H9 (cell line): ENCODE measurements around the gene DCLRE1A. TPM values are rescaled to one million over a fixed set of nuclear protein-coding genes. Genes with fewer than 3 reads are reported as not detected.

Experiments
- DNase-seq: peaks from one replicate; pipeline ENCODE4 v3.0.0-alpha.2; 2017
- H2AFZ ChIP-seq: one replicate; pipeline ENCODE4 v1.6.1; 2013; ENCODE audit warnings: mild to moderate bottlenecking, low read length, control low read depth, moderate library complexity
- H2AK5ac ChIP-seq: 2 replicates; pipeline ENCODE4 v1.6.1; 2013; ENCODE audit warnings: low read length, control low read depth, mixed read lengths; ENCODE audit not compliant: insufficient read length
- H2BK120ac ChIP-seq: one replicate; pipeline ENCODE4 v1.6.1; 2013; ENCODE audit warnings: low read depth, mild to moderate bottlenecking, low read length, control low read depth, inconsistent platforms; ENCODE audit not compliant: poor library complexity, severe bottlenecking
- H2BK12ac ChIP-seq: 2 replicates; pipeline ENCODE4 v1.6.1; 2013; ENCODE audit warnings: low read length, control low read depth, mixed read lengths, low read depth; ENCODE audit not compliant: insufficient read length
- H2BK15ac ChIP-seq: 2 replicates; pipeline ENCODE4 v1.6.1; 2013; ENCODE audit warnings: low read depth, low read length, control low read depth
- H2BK20ac ChIP-seq: one replicate; pipeline ENCODE4 v1.6.1; 2013; ENCODE audit warnings: low read depth, mild to moderate bottlenecking, low read length, control low read depth, inconsistent platforms; ENCODE audit not compliant: poor library complexity, severe bottlenecking
- H2BK5ac ChIP-seq: 2 replicates; pipeline ENCODE4 v1.6.1; 2013; ENCODE audit warnings: low read length, control low read depth, mixed read lengths; ENCODE audit not compliant: insufficient read length
- H3K14ac ChIP-seq: 2 replicates; pipeline ENCODE4 v1.6.1; 2013; ENCODE audit warnings: low read length, control low read depth; ENCODE audit not compliant: insufficient read depth
- H3K18ac ChIP-seq: 2 replicates; pipeline ENCODE4 v1.6.1; 2013; ENCODE audit warnings: low read depth, mild to moderate bottlenecking, mixed read lengths, low read length, control low read depth; ENCODE audit not compliant: insufficient read length
- H3K23ac ChIP-seq: 2 replicates; pipeline ENCODE4 v1.6.1; 2013; ENCODE audit warnings: low read length, control low read depth, mixed read lengths, low read depth; ENCODE audit not compliant: insufficient read length
- H3K23me2 ChIP-seq: 2 replicates; pipeline ENCODE4 v1.6.1; 2013; ENCODE audit warnings: low read depth, mild to moderate bottlenecking, mixed read lengths, low read length, control low read depth; ENCODE audit not compliant: insufficient read length, poor library complexity, severe bottlenecking
- H3K27ac ChIP-seq: 2 replicates; pipeline ENCODE4 v1.5.1; 2013; ENCODE audit warnings: low read length, control low read depth, mixed read lengths, low read depth; ENCODE audit not compliant: insufficient read length
- H3K27me3 ChIP-seq: 2 replicates; pipeline ENCODE4 v1.6.1; 2013; ENCODE audit warnings: low read length, control low read depth, inconsistent platforms; ENCODE audit not compliant: insufficient read depth
- H3K4ac ChIP-seq: 2 replicates; pipeline ENCODE4 v1.6.1; 2013; ENCODE audit warnings: low read depth, mild to moderate bottlenecking, control low read depth, inconsistent platforms, low read length, moderate library complexity
- H3K4me1 ChIP-seq: 2 replicates; pipeline ENCODE4 v1.6.1; 2013; ENCODE audit warnings: low read length, control low read depth, inconsistent platforms; ENCODE audit not compliant: insufficient read depth
- H3K4me2 ChIP-seq: 2 replicates; pipeline ENCODE4 v1.6.1; 2013; ENCODE audit warnings: low read length, control low read depth, mixed read lengths; ENCODE audit not compliant: insufficient read length, insufficient read depth
- H3K56ac ChIP-seq: 2 replicates; pipeline ENCODE4 v1.6.1; 2013; ENCODE audit warnings: low read depth, mild to moderate bottlenecking, mixed read lengths, low read length, control low read depth; ENCODE audit not compliant: insufficient read length
- H3K79me1 ChIP-seq: 2 replicates; pipeline ENCODE4 v1.6.1; 2013; ENCODE audit warnings: low read depth, mild to moderate bottlenecking, moderate library complexity, low read length, control low read depth, inconsistent platforms; ENCODE audit not compliant: insufficient read depth, poor library complexity, severe bottlenecking
- H3K79me2 ChIP-seq: 2 replicates; pipeline ENCODE4 v1.6.1; 2013; ENCODE audit warnings: low read length, control low read depth, inconsistent platforms; ENCODE audit not compliant: insufficient read depth
- H3K9ac ChIP-seq: 2 replicates; pipeline ENCODE4 v1.6.1; 2013; ENCODE audit warnings: low read length, control low read depth, mixed read lengths; ENCODE audit not compliant: insufficient read length; ENCODE audit errors: extremely low read depth
- H3K9me3 ChIP-seq: one replicate; pipeline ENCODE4 v1.6.1; 2013; ENCODE audit warnings: low read depth, low read length, inconsistent platforms; ENCODE audit not compliant: control insufficient read depth
- H3T11ph ChIP-seq: one replicate; pipeline ENCODE4 v1.6.1; 2013; ENCODE audit warnings: mild to moderate bottlenecking, low read length, control low read depth, inconsistent platforms
- H4K20me1 ChIP-seq: one replicate; pipeline ENCODE4 v1.6.1; 2013; ENCODE audit not compliant: control insufficient read depth, insufficient read length, insufficient read depth
- H4K5ac ChIP-seq: 2 replicates; pipeline ENCODE4 v1.6.1; 2013; ENCODE audit warnings: low read depth, mild to moderate bottlenecking, mixed read lengths, low read length, control low read depth; ENCODE audit not compliant: insufficient read length
- H4K8ac ChIP-seq: replicated peaks from 2 replicates; pipeline ENCODE4 v1.6.1; 2013; ENCODE audit warnings: low read length, control low read depth, mixed read lengths, low read depth; ENCODE audit not compliant: insufficient read length
- H4K91ac ChIP-seq: 2 replicates; pipeline ENCODE4 v1.6.1; 2013; ENCODE audit warnings: low read depth, mild to moderate bottlenecking, moderate library complexity, mixed read lengths, low read length, control low read depth; ENCODE audit not compliant: insufficient read length
- H3K27ac Mint-ChIP-seq, 3 experiments: 2 replicates in 2 of 3; 3 replicates in 1 of 3; pipeline ENCODE4 v1.8.0; 2020 to 2021; ENCODE audit warnings: mixed read lengths in 3 of 3, mild to moderate bottlenecking in 1 of 3, moderate library complexity in 1 of 3
- H3K27me3 Mint-ChIP-seq: 2 replicates; pipeline ENCODE4 v1.8.0; 2021; ENCODE audit warnings: low read depth, mild to moderate bottlenecking, moderate library complexity, mixed read lengths
- H3K36me3 Mint-ChIP-seq, 3 experiments: 2 replicates in 2 of 3; 3 replicates in 1 of 3; pipeline ENCODE4 v1.8.0; 2020 to 2021; ENCODE audit warnings: low read depth in 3 of 3, mixed read lengths in 3 of 3; ENCODE audit not compliant: insufficient read depth in 1 of 3
- H3K4me1 Mint-ChIP-seq, 2 experiments: 2 replicates each; pipeline ENCODE4 v1.8.0; 2020; ENCODE audit warnings: mixed read lengths in 2 of 2
- H3K4me3 Mint-ChIP-seq, 2 experiments: 2 replicates in 1 of 2; 3 replicates in 1 of 2; pipeline ENCODE4 v1.8.0; 2020 to 2021; ENCODE audit warnings: mild to moderate bottlenecking in 2 of 2, mixed read lengths in 2 of 2, moderate library complexity in 1 of 2
- H3K9me3 Mint-ChIP-seq, 2 experiments: 2 replicates in 1 of 2; 3 replicates in 1 of 2; pipeline ENCODE4 v1.8.0; 2020; ENCODE audit warnings: mild to moderate bottlenecking in 2 of 2, mixed read lengths in 2 of 2, moderate library complexity in 1 of 2
- CTCF ChIP-seq: fragments of 200-600 bp; sonication (generic); conservative IDR thresholded peaks from 3 replicates; pipeline ENCODE4 v1.8.0; 2021; ENCODE audit warnings: antibody characterized with exemption, mild to moderate bottlenecking
- WGBS: extraction: QIAGEN DNeasy Blood & Tissue Kit; methylation state at CpG from one replicate; pipeline ENCODE4 v1.1.7; 2013; ENCODE audit warnings: missing lambda C conversion rate, low lambda C conversion rate, mixed read lengths; ENCODE audit not compliant: insufficient read length; ENCODE audit errors: extremely low coverage; 5-methylcytosine and 5-hydroxymethylcytosine counted together
- total RNA-seq: library from RNA; stranded (reverse); gene quantifications from 2 replicates; pipeline ENCODE4 v1.2.1, GENCODE V29; 2021

DCLRE1A gene
- total RNA-seq, 1 experiment from 2014 or later = 9.9 TPM

DNA sequence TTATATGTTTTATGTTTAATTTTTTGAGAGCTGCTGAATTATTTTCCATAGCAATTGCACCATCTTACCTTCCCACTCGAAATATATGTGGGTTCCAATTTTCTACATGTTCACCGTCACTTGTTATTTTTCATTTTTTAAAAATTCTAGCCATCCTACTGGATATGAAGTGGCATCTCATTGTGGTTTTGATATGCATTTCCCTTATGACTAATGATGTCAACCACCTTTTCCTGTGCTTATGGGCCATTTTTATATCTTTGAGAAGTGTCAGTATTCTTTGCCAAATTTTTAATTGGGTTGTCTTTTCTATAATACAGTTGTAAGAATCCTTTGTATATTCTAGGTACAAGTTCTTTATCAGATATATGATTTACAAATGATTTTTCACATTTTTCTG is 28.4 kb upstream of the DCLRE1A start:
- Histone ChIP-seq H3K79me2 (no peaks in the 10 kb centered on the region), H3K18ac (no peak overlapping the region), H4K5ac (no peak overlapping the region), H3T11ph (no peak overlapping the region), H3K14ac (no peak overlapping the region), H3K4me2 (no peak overlapping the region), H3K56ac (no peak overlapping the region), H4K8ac (no peak overlapping the region), H2BK15ac (no peak overlapping the region), H3K4me1 (no peaks in the 10 kb centered on the region), H2BK20ac (no peak overlapping the region), H4K91ac (no peak overlapping the region), H2AFZ (no peak overlapping the region), H3K9ac (no peak overlapping the region), H3K4ac (no peak overlapping the region), H3K79me1 (no peaks in the 10 kb centered on the region), H2BK5ac (no peak overlapping the region), H3K23ac (no peak overlapping the region), H3K9me3 (no peaks in the 10 kb centered on the region), H4K20me1 (no peaks in the 10 kb centered on the region), H2BK120ac (no peak overlapping the region), H2AK5ac (no peak overlapping the region), H3K27me3 (no peaks in the 10 kb centered on the region), H2BK12ac (no peak overlapping the region), H3K23me2 (no peaks in the 10 kb centered on the region), H3K27ac (no peak overlapping the region)
- no peaks in the 10 kb centered on the region for H3K27me3 Mint-ChIP-seq
- H3K36me3 Mint-ChIP-seq = peaks cover 13 to 38% (median 37%) of the 10 kb centered on the region in 3 experiments
- WGBS = no CpG with 5 or more reads among the region's 2 CpGs
- H3K4me3 Mint-ChIP-seq = no peak overlapping the region
- H3K27ac Mint-ChIP-seq = no peak overlapping the region
- no peak for DNase-seq
- TF ChIP-seq CTCF = no peak
- H3K4me1 Mint-ChIP-seq = no peaks in the 10 kb centered on the region
- H3K9me3 Mint-ChIP-seq = no peaks in the 10 kb centered on the region
